ENCODE measurements around the gene FLACC1. TPM values are rescaled to one million over a fixed set of nuclear protein-coding genes. Genes with fewer than 3 reads are reported as not detected.

The FLACC1 gene, protein sequence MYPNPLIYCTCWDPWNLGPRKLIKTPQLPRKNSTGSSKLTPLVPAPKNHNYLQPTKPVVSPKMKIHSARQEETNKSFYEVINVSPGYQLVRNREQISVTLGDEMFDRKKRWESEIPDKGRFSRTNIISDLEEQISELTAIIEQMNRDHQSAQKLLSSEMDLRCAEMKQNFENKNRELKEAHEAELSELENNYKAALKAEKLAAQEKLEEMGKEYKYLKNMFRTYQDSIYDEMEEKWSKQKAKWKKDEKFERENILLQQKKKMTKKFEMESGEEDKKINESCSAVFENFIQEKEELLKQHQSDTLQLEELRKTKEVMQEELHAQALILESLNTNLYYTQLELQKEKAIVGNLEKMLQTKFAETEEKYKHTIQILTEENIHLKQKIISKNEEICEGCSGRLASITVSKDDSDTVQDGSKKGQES
- total RNA-seq (2014; rRNA removed; shearing (Covaris generic)) = 0.10 TPM in 1 of 2 replicates, not detected in the other
- polyA plus RNA-seq (2016; fragmentation: Nextera tagmentation; extraction: Ambion mirVana) = 0.27 TPM in 1 of 2 replicates, not detected in the other
- long read RNA-seq = 0 reads

DNA sequence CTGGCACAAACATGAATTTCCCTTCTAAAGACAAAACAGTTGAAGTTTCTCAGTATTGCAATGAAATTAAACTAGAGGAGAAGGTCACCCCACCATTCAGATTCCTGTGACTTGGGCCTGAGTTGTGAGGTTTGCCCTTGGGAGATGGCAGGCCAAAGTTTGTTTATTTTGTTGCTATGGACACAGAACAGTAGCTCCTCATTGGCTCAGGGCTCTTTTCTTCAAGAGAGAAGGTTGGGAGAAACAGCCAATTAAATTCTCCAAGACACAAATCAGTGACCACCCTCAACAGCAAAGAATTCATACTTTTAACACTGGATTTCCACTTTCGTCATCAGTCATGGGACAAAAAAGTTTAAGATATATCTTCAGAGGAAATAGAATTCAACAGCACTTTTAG is at the start of gene FLACC1:
Gene FLACC1 (minus strand): TSS at position 125 of the 400 bp plus-strand sequence. CDS start 5,941 bp downstream, outside the sequence.
- peaks cover 1% of the 10 kb centered on the region; the same call in 2 of the 3 replicates for H3K36me3 Mint-ChIP-seq (ENCODE audit: low read depth)
- Histone ChIP-seq H3K27ac (ENCODE audit: low read depth) (no peak within 1 kb of the TSS), H3F3A (replicated peaks; ENCODE audit: low read depth) (no peaks in the 10 kb centered on the region), H2AFZ (no peak within 1 kb of the TSS), H4K20me1 (replicated peaks; ENCODE audit: insufficient read depth) (no peaks in the 10 kb centered on the region), H3K9me2 (ENCODE audit: insufficient read depth) (no peaks in the 10 kb centered on the region), H3K27me3 (ENCODE audit: insufficient read depth) (no peaks in the 10 kb centered on the region), H3K4me2 (no peak within 1 kb of the TSS), H3K4me3 (no peak within 1 kb of the TSS), H3K79me2 (replicated peaks; ENCODE audit: insufficient read depth) (no peaks in the 10 kb centered on the region), H3K4me1 (ENCODE audit: insufficient read depth) (no peaks in the 10 kb centered on the region), H3K36me3 (ENCODE audit: insufficient read depth) (no peaks in the 10 kb centered on the region)
- peaks cover 2% of the 10 kb centered on the region; the same call in 1 of the 3 replicates for H3K4me1 Mint-ChIP-seq
- DNase-seq (ENCODE audit: low spot score) = peak; percentile 94
- no peak for TF ChIP-seq NANOG (IDR thresholded peaks at IDR 0.05; ENCODE audit: borderline replicate concordance)
- TF ChIP-seq, protein P1, sequence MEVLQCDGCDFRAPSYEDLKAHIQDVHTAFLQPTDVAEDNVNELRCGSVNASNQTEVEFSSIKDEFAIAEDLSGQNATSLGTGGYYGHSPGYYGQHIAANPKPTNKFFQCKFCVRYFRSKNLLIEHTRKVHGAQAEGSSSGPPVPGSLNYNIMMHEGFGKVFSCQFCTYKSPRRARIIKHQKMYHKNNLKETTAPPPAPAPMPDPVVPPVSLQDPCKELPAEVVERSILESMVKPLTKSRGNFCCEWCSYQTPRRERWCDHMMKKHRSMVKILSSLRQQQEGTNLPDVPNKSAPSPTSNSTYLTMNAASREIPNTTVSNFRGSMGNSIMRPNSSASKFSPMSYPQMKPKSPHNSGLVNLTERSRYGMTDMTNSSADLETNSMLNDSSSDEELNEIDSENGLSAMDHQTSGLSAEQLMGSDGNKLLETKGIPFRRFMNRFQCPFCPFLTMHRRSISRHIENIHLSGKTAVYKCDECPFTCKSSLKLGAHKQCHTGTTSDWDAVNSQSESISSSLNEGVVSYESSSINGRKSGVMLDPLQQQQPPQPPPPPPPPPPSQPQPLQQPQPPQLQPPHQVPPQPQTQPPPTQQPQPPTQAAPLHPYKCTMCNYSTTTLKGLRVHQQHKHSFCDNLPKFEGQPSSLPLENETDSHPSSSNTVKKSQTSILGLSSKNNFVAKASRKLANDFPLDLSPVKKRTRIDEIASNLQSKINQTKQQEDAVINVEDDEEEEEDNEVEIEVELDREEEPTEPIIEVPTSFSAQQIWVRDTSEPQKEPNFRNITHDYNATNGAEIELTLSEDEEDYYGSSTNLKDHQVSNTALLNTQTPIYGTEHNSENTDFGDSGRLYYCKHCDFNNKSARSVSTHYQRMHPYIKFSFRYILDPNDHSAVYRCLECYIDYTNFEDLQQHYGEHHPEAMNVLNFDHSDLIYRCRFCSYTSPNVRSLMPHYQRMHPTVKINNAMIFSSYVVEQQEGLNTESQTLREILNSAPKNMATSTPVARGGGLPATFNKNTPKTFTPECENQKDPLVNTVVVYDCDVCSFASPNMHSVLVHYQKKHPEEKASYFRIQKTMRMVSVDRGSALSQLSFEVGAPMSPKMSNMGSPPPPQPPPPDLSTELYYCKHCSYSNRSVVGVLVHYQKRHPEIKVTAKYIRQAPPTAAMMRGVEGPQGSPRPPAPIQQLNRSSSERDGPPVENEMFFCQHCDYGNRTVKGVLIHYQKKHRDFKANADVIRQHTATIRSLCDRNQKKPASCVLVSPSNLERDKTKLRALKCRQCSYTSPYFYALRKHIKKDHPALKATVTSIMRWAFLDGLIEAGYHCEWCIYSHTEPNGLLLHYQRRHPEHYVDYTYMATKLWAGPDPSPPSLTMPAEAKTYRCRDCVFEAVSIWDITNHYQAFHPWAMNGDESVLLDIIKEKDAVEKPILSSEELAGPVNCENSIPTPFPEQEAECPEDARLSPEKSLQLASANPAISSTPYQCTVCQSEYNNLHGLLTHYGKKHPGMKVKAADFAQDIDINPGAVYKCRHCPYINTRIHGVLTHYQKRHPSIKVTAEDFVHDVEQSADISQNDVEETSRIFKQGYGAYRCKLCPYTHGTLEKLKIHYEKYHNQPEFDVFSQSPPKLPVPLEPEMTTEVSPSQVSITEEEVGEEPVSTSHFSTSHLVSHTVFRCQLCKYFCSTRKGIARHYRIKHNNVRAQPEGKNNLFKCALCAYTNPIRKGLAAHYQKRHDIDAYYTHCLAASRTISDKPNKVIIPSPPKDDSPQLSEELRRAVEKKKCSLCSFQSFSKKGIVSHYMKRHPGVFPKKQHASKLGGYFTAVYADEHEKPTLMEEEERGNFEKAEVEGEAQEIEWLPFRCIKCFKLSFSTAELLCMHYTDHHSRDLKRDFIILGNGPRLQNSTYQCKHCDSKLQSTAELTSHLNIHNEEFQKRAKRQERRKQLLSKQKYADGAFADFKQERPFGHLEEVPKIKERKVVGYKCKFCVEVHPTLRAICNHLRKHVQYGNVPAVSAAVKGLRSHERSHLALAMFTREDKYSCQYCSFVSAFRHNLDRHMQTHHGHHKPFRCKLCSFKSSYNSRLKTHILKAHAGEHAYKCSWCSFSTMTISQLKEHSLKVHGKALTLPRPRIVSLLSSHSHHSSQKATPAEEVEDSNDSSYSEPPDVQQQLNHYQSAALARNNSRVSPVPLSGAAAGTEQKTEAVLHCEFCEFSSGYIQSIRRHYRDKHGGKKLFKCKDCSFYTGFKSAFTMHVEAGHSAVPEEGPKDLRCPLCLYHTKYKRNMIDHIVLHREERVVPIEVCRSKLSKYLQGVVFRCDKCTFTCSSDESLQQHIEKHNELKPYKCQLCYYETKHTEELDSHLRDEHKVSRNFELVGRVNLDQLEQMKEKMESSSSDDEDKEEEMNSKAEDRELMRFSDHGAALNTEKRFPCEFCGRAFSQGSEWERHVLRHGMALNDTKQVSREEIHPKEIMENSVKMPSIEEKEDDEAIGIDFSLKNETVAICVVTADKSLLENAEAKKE (CRISPR knock-in tag; IDR thresholded peaks at IDR 0.05) = no peak
- no peak for TF ChIP-seq CREB1 (CRISPR knock-in tag; IDR thresholded peaks at IDR 0.05; ENCODE audit: low read depth)
- TF ChIP-seq POLR2AphosphoS5 (IDR thresholded peaks at IDR 0.05; ENCODE audit: low read depth) = no peak
- TF ChIP-seq EZH2 (IDR thresholded peaks at IDR 0.05; ENCODE audit: low read depth, unreplicated experiment) = no peak
- TF ChIP-seq ZNF114 (CRISPR knock-in tag; IDR thresholded peaks at IDR 0.05) = no peak
- TF ChIP-seq, protein P2, sequence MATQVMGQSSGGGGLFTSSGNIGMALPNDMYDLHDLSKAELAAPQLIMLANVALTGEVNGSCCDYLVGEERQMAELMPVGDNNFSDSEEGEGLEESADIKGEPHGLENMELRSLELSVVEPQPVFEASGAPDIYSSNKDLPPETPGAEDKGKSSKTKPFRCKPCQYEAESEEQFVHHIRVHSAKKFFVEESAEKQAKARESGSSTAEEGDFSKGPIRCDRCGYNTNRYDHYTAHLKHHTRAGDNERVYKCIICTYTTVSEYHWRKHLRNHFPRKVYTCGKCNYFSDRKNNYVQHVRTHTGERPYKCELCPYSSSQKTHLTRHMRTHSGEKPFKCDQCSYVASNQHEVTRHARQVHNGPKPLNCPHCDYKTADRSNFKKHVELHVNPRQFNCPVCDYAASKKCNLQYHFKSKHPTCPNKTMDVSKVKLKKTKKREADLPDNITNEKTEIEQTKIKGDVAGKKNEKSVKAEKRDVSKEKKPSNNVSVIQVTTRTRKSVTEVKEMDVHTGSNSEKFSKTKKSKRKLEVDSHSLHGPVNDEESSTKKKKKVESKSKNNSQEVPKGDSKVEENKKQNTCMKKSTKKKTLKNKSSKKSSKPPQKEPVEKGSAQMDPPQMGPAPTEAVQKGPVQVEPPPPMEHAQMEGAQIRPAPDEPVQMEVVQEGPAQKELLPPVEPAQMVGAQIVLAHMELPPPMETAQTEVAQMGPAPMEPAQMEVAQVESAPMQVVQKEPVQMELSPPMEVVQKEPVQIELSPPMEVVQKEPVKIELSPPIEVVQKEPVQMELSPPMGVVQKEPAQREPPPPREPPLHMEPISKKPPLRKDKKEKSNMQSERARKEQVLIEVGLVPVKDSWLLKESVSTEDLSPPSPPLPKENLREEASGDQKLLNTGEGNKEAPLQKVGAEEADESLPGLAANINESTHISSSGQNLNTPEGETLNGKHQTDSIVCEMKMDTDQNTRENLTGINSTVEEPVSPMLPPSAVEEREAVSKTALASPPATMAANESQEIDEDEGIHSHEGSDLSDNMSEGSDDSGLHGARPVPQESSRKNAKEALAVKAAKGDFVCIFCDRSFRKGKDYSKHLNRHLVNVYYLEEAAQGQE (IDR thresholded peaks at IDR 0.05; ENCODE audit: unreplicated experiment) = no peak
- TF ChIP-seq ZNF331 (CRISPR knock-in tag; IDR thresholded peaks at IDR 0.05; ENCODE audit: low read depth) = no peak
- TF ChIP-seq, protein P3, sequence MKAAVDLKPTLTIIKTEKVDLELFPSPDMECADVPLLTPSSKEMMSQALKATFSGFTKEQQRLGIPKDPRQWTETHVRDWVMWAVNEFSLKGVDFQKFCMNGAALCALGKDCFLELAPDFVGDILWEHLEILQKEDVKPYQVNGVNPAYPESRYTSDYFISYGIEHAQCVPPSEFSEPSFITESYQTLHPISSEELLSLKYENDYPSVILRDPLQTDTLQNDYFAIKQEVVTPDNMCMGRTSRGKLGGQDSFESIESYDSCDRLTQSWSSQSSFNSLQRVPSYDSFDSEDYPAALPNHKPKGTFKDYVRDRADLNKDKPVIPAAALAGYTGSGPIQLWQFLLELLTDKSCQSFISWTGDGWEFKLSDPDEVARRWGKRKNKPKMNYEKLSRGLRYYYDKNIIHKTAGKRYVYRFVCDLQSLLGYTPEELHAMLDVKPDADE (IDR thresholded peaks at IDR 0.05) = no peak
- TF ChIP-seq JUNB (IDR thresholded peaks at IDR 0.05; ENCODE audit: unreplicated experiment) = no peak
- TF ChIP-seq STAT1 (IDR thresholded peaks at IDR 0.05; ENCODE audit: unreplicated experiment) = no peak
- TF ChIP-seq EZH2phosphoT487 (IDR thresholded peaks at IDR 0.05; ENCODE audit: unreplicated experiment) = no peak
- TF ChIP-seq, protein P4, sequence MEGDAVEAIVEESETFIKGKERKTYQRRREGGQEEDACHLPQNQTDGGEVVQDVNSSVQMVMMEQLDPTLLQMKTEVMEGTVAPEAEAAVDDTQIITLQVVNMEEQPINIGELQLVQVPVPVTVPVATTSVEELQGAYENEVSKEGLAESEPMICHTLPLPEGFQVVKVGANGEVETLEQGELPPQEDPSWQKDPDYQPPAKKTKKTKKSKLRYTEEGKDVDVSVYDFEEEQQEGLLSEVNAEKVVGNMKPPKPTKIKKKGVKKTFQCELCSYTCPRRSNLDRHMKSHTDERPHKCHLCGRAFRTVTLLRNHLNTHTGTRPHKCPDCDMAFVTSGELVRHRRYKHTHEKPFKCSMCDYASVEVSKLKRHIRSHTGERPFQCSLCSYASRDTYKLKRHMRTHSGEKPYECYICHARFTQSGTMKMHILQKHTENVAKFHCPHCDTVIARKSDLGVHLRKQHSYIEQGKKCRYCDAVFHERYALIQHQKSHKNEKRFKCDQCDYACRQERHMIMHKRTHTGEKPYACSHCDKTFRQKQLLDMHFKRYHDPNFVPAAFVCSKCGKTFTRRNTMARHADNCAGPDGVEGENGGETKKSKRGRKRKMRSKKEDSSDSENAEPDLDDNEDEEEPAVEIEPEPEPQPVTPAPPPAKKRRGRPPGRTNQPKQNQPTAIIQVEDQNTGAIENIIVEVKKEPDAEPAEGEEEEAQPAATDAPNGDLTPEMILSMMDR (conservative IDR thresholded peaks at IDR 0.05; ENCODE audit: low read depth in 2 of 2) = no peak
- no peaks in the 10 kb centered on the region for H3K9me3 Mint-ChIP-seq
- H3K4me3 Mint-ChIP-seq = no peak within 1 kb of the TSS
- ATAC-seq = peak; percentile 95
- peak within 1 kb of the TSS; percentile 59 for H3K27ac Mint-ChIP-seq
- H3K27me3 Mint-ChIP-seq (ENCODE audit: insufficient read depth, low read depth, poor library complexity) = no peaks in the 10 kb centered on the region
